Measurements from ENCODE around the gene FXYD7. TPM values are rescaled to one million over a fixed set of nuclear protein-coding genes. Genes with fewer than 3 reads are reported as not detected.

The FXYD7 gene
- total and polyA plus RNA-seq, 2 of the 4 experiments (the other 2 are of a cell fraction), result 0.31 TPM; not detected in 1

GRCh38 chr19:35099897-35100275, 43.2 kb upstream of the FXYD7 start:
- intact Hi-C loops (cut with micrococcal nuclease) (no loop called here), in situ Hi-C loops (cut with MboI; ENCODE audit: low sequenced_read_pairs) (no loop called here), dilution Hi-C loops (cut with HindIII; ENCODE audit: low sequenced_read_pairs, unreplicated experiment) (no loop called here)
- H3K4me3 ChIP-seq (ENCODE audit: insufficient read depth, low read depth, low read length), result no peak overlapping the region
- ChIA-PET POLR2A (ENCODE audit: unreplicated experiment) (no interaction called here), CTCF (interaction anchor here (1.0 to 1.8 kb wide), 2 partner anchors 10 to 32 kb away, joined by 3 to 8 read pairs; no protein-coding TSS in a partner anchor)
- H2BK20ac ChIP-seq (ENCODE audit: low read depth, low read length), result no peak overlapping the region
- DNase-seq (no peak), ATAC-seq (ENCODE audit: low read depth) (no peak)
- no peak overlapping the region for H3K4ac ChIP-seq (ENCODE audit: low read depth, low read length)
- no peak overlapping the region for H4K91ac ChIP-seq (ENCODE audit: insufficient read depth, low read depth, low read length)
- H3K56ac ChIP-seq (ENCODE audit: extremely low read depth, insufficient read depth, low read length), result no peak overlapping the region
- no peaks in the 10 kb centered on the region for H3K36me3 ChIP-seq (ENCODE audit: control insufficient read depth, insufficient read depth, low read length)
- no peak overlapping the region for H2AFZ ChIP-seq (replicated peaks; ENCODE audit: low read length, poor library complexity)
- H3K4me2 ChIP-seq (ENCODE audit: low read depth, low read length), result no peak overlapping the region
- no peak overlapping the region for H3K23ac ChIP-seq (ENCODE audit: low read depth, low read length)
- no peaks in the 10 kb centered on the region; the same call in 1 of the 2 replicates for H3K27me3 ChIP-seq (ENCODE audit: control insufficient read depth, insufficient read depth, low read length)
- no peak overlapping the region for H2BK120ac ChIP-seq (ENCODE audit: low read depth, low read length)
- H3K14ac ChIP-seq (replicated peaks; ENCODE audit: low read depth, low read length), result no peak overlapping the region
- H3K27ac ChIP-seq (ENCODE audit: insufficient read depth, low read length), result no peak overlapping the region
- no peak overlapping the region for H2AK9ac ChIP-seq (replicated peaks; ENCODE audit: low read depth, low read length, poor library complexity)
- H4K20me1 ChIP-seq (ENCODE audit: insufficient read depth, low read length), result no peaks in the 10 kb centered on the region
- 81% methylated on average over 5 of the region's 13 CpGs; no CpG with 5 or more reads in 1 of the 2 experiments for WGBS, 2 experiments (ENCODE audit: extremely low coverage in 2 of 2, insufficient read length in 1 of 2)
- BruUV-seq (replicated peaks), result no TSS peak
- H3K9me3 ChIP-seq (ENCODE audit: control insufficient read depth, insufficient read depth, low read length), result no peaks in the 10 kb centered on the region
- H4K5ac ChIP-seq (ENCODE audit: low read depth, low read length), result no peak overlapping the region
- H4K8ac ChIP-seq (ENCODE audit: low read depth in 2 of 2, low read length in 2 of 2), result no peak overlapping the region
- no peak overlapping the region for H2AK5ac ChIP-seq (ENCODE audit: low read depth, low read length)
- H2BK5ac ChIP-seq (ENCODE audit: low read depth, low read length, poor library complexity, severe bottlenecking), result no peak overlapping the region
- H3K9me1 ChIP-seq (ENCODE audit: insufficient read depth, low read length), result no peaks in the 10 kb centered on the region
- TF ChIP-seq NFE2L2 (IDR thresholded peaks at IDR 0.05; ENCODE audit: low read depth, low read length) (no peak), CTCF (conservative IDR thresholded peaks at IDR 0.05; ENCODE audit: low read depth, low read length) (no peak), RFX5 (IDR thresholded peaks at IDR 0.05; ENCODE audit: low read depth, low read length) (no peak), CEBPB (IDR thresholded peaks at IDR 0.05; ENCODE audit: low read depth, low read length) (no peak), BHLHE40 (IDR thresholded peaks at IDR 0.05; ENCODE audit: low read depth, low read length) (no peak), MAZ (IDR thresholded peaks at IDR 0.05; ENCODE audit: borderline replicate concordance, low read depth, low read length) (no peak), USF2 (IDR thresholded peaks at IDR 0.05; ENCODE audit: low read depth, low read length) (no peak)
- H3K79me1 ChIP-seq (ENCODE audit: low read depth in 1 of 2, low read length in 2 of 2), result no peaks in the 10 kb centered on the region
- no peak overlapping the region for H3K9ac ChIP-seq (ENCODE audit: low read depth, low read length)
- no peaks in the 10 kb centered on the region for H3K4me1 ChIP-seq (ENCODE audit: control insufficient read depth, insufficient read depth, low read length)
- no peak overlapping the region for H3K18ac ChIP-seq (ENCODE audit: low read depth, low read length)
- no peak overlapping the region for H2BK15ac ChIP-seq (ENCODE audit: low read depth, low read length)
